DOHH2 (cell line): Measurements from ENCODE around the gene DDIAS.

Experiments
- H3F3A ChIP-seq: fragments of 200-600 bp; sonication (generic), shearing (Covaris generic); 2 replicates; pipeline ENCODE4 v1.6.0; 2016; ENCODE audit warnings: antibody characterized with exemption, mild to moderate bottlenecking; ENCODE audit not compliant: control insufficient read depth, insufficient read depth
- H3K27ac ChIP-seq: fragments of 200-600 bp; sonication (generic); 2 replicates; pipeline ENCODE4 v1.5.1; 2014; ENCODE audit warnings: low read depth, mild to moderate bottlenecking, low read length, moderate library complexity
- H3K27me3 ChIP-seq: fragments of 200-600 bp; sonication (generic); 2 replicates; pipeline ENCODE4 v1.6.1; 2014; ENCODE audit warnings: mild to moderate bottlenecking, low read length, mixed read lengths; ENCODE audit not compliant: control insufficient read depth
- H3K36me3 ChIP-seq: fragments of 200-600 bp; sonication (generic); 2 replicates; pipeline ENCODE4 v1.6.1; 2014; ENCODE audit warnings: mild to moderate bottlenecking, low read length, moderate library complexity, mixed read lengths; ENCODE audit not compliant: control insufficient read depth
- H3K4me1 ChIP-seq: fragments of 200-600 bp; sonication (generic); 2 replicates; pipeline ENCODE4 v1.6.1; 2014; ENCODE audit warnings: mild to moderate bottlenecking, low read length, mixed read lengths; ENCODE audit not compliant: control insufficient read depth
- H3K4me2 ChIP-seq: fragments of 200-600 bp; sonication (generic); 2 replicates; pipeline ENCODE4 v1.6.0; 2014; ENCODE audit warnings: mild to moderate bottlenecking, low read length, moderate library complexity
- H3K4me3 ChIP-seq: fragments of 200-600 bp; sonication (generic); 2 replicates; pipeline ENCODE4 v1.5.1; 2014; ENCODE audit warnings: mild to moderate bottlenecking, low read length, mixed read lengths
- H3K79me2 ChIP-seq: fragments of 200-600 bp; sonication (generic); 2 replicates; pipeline ENCODE4 v1.6.1; 2014; ENCODE audit warnings: mild to moderate bottlenecking, low read length, mixed read lengths; ENCODE audit not compliant: control insufficient read depth
- H3K9me2 ChIP-seq: fragments of 200-600 bp; sonication (generic); replicated peaks from 2 replicates; pipeline ENCODE4 v1.6.1; 2014; ENCODE audit warnings: mild to moderate bottlenecking, low read length, mixed read lengths; ENCODE audit not compliant: control insufficient read depth
- H3K9me3 ChIP-seq: fragments of 200-600 bp; sonication (generic); 2 replicates; pipeline ENCODE4 v1.6.1; 2014; ENCODE audit warnings: antibody characterized with exemption, low read length, mixed read lengths; ENCODE audit not compliant: control insufficient read depth, insufficient read depth
- H4K20me1 ChIP-seq: fragments of 200-600 bp; sonication (generic); 2 replicates; pipeline ENCODE4 v1.6.0; 2014; ENCODE audit warnings: low read depth, mild to moderate bottlenecking, antibody characterized with exemption, low read length, moderate library complexity; ENCODE audit not compliant: control insufficient read depth, insufficient read depth
- CTCF ChIP-seq: fragments of 200-600 bp; sonication (generic); IDR thresholded peaks from one replicate; pipeline ENCODE4 v1.5.1; 2014; ENCODE audit warnings: antibody characterized with exemption, mild to moderate bottlenecking, low read depth, low read length; ENCODE audit not compliant: poor library complexity, severe bottlenecking
- EZH2phosphoT487 ChIP-seq: fragments of 200-600 bp; sonication (generic); IDR thresholded peaks from 2 replicates; pipeline ENCODE4 v1.6.1; 2017; ENCODE audit warnings: borderline replicate concordance, mild to moderate bottlenecking, antibody characterized with exemption, low read length, moderate library complexity, mixed read lengths

Gene DDIAS

GRCh38 chr11:82873919-82874333 is 27.6 kb upstream of the DDIAS start:
- Histone ChIP-seq H4K20me1 (no peaks in the 10 kb centered on the region), H3K27me3 (no peaks in the 10 kb centered on the region), H3K9me2 (no peaks in the 10 kb centered on the region), H3K9me3 (peaks cover 3% of the 10 kb centered on the region), H3K27ac (no peak overlapping the region), H3K4me3 (no peak overlapping the region), H3K36me3 (no peaks in the 10 kb centered on the region), H3F3A (no peaks in the 10 kb centered on the region), H3K4me1 (no peaks in the 10 kb centered on the region), H3K4me2 (no peak overlapping the region), H3K79me2 (no peaks in the 10 kb centered on the region)
- no peak for TF ChIP-seq CTCF

- peaks cover 3% of the 10 kb centered on the region for H3K9me3 ChIP-seq
- no peaks in the 10 kb centered on the region for H4K20me1 ChIP-seq
- no peak overlapping the region for H3K27ac ChIP-seq
- H3K4me3 ChIP-seq = no peak overlapping the region
- no peaks in the 10 kb centered on the region for H3K36me3 ChIP-seq
- TF ChIP-seq CTCF = no peak
- TF ChIP-seq EZH2phosphoT487 = no peak
- H3K27me3 ChIP-seq = no peaks in the 10 kb centered on the region
- H3K9me2 ChIP-seq = no peaks in the 10 kb centered on the region
- no peak overlapping the region for H3K4me2 ChIP-seq
- H3K79me2 ChIP-seq = no peaks in the 10 kb centered on the region
- no peaks in the 10 kb centered on the region for H3F3A ChIP-seq
- H3K4me1 ChIP-seq = no peaks in the 10 kb centered on the region
Measured at GRCh38 chr11:82874646-82875523, 26.7 kb upstream of the DDIAS start.

- H3K36me3 ChIP-seq = no peaks in the 10 kb centered on the region
- H3K4me2 ChIP-seq = no peak overlapping the region
- no peaks in the 10 kb centered on the region for H3K27me3 ChIP-seq
- no peaks in the 10 kb centered on the region for H3F3A ChIP-seq
- peaks cover 8% of the 10 kb centered on the region for H3K4me1 ChIP-seq
- no peaks in the 10 kb centered on the region for H4K20me1 ChIP-seq
- TF ChIP-seq CTCF (no peak), EZH2phosphoT487 (no peak)
- H3K79me2 ChIP-seq = no peaks in the 10 kb centered on the region
- no peaks in the 10 kb centered on the region for H3K9me3 ChIP-seq
- no peak overlapping the region for H3K27ac ChIP-seq
- H3K9me2 ChIP-seq = no peaks in the 10 kb centered on the region
- no peak overlapping the region for H3K4me3 ChIP-seq
Measured at GRCh38 chr11:82883853-82884252, 17.7 kb upstream of the DDIAS start.
